HG03108 (cell line): ENCODE measurements around the gene DIP2B.

Experiments
- ATAC-seq: cut with Tn5 transposase; IDR thresholded peaks from one replicate; pipeline ENCODE4 v1.9.1; 2021; ENCODE audit warnings: moderate library complexity; ENCODE audit not compliant: unreplicated experiment

The DIP2B gene

GRCh38 chr12:50633955-50634354 lies 129.2 kb downstream of the DIP2B start:
- no peak for ATAC-seq

DNA sequence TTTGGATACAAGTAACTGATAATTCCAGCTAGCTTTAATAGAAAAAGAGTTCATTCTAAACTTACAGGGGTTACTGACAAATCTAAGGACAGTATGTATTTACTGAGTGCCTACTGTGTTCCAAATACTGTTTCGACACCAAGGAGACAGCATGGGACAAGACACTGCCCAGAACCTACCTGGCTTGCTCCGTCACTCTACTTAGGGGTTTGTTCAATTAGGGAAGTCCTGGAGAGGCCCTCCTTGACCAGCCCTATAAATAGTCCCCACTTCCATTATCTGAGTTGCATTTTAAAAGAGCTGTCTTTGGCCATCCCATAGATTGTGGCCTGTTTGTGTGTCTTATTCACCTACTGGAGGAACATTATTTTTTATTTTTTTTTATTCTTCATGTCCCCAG lies 129.6 kb downstream of the DIP2B start:
- ATAC-seq = no peak

- ATAC-seq = no peak
Observed at GRCh38 chr12:50635364-50635763, 130.6 kb downstream of the DIP2B start.

DNA sequence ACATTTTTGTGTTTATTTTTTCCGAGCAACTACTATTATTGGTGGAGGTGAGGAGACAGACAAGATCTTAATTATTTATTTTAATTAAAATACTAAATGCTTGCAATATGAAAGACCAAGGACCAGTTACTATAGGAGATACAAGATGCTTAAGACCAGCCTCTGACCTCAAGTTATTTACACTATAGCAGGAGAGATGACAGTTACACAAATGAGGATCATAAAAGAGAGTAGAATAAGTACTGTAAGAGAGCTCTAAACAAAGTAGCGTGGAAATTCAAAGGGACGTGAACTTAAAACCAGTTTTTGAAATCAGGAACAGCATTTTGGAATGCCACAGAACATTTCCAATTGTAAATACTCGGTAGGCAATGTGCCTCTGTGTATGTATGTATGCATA lies 131.1 kb downstream of the DIP2B start:
- ATAC-seq = no peak

- no peak for ATAC-seq
Observed at GRCh38 chr12:50636505-50636904, 131.7 kb downstream of the DIP2B start.

GRCh38 chr12:50637870-50638481 lies 133.2 kb downstream of the DIP2B start:
- no peak for ATAC-seq

DNA sequence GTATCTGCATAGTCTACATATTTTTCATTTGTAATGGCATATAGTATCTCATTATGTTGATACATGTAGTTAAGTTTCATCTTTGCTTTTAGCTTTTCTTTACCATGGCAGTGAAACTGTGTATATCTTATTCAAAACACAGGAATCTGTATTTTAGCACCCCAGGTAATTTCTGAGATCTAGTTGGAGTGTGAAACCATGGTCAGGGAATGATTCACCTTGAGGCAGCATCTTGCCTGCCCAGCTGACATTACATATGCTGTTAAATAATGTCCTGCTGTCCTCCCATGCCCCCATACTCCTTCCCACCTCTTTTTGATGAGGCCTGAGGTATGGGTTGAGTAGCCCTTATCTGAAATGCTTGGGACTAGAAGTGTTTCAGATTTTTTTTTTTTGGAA lies 133.7 kb downstream of the DIP2B start:
- ATAC-seq = no peak

- no peak for ATAC-seq
Observed at GRCh38 chr12:50639721-50640120, 134.9 kb downstream of the DIP2B start.

GRCh38 chr12:50640321-50640939 lies 135.6 kb downstream of the DIP2B start:
- no peak for ATAC-seq

DNA sequence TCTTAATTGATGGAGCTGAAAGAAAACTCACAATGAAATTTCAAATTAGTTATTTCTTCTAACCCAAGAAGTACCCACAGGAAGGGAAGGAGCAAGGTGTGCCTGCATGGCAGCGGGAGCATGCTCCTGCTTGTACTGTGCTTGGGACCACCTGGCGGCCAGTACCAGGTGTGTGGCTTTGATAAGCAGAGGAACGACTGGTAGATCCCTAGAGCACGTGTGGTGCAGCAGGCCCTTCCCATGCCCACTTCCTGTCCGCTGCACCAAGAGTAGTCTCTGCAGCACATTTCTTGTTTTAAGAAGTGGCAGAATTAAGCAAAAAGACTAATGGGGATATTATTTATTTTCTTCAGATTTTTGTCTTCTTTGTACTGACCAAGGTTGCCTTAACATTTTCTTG lies 136.8 kb downstream of the DIP2B start:
- ATAC-seq = no peak

- ATAC-seq = no peak
Observed at GRCh38 chr12:50642035-50642451, 137.3 kb downstream of the DIP2B start.

- ATAC-seq = no peak
Observed at GRCh38 chr12:50642761-50643160, 138.0 kb downstream of the DIP2B start.

GRCh38 chr12:50647031-50647430 lies 142.2 kb downstream of the DIP2B start:
- no peak for ATAC-seq

- no peak for ATAC-seq
Observed at GRCh38 chr12:50647479-50647878, 142.7 kb downstream of the DIP2B start.

DNA sequence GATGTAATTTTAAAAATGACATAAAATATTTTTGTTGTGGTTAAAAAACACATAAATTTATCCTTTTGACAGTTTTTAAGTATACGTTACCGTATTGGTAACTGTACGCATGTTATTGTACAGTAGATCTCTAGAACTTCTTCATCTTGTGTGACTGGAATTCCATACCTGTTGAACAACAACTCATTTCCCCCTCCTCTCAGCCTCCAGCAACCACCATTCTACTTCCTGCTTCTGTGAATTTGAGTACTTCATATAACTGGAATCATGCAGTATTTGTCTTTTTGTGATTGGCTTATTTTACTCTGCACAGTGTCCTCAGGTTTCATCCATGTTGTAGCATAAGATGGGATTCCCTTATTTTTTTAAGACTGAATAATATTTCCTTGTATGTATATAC lies 145.5 kb downstream of the DIP2B start:
- no peak for ATAC-seq

DNA sequence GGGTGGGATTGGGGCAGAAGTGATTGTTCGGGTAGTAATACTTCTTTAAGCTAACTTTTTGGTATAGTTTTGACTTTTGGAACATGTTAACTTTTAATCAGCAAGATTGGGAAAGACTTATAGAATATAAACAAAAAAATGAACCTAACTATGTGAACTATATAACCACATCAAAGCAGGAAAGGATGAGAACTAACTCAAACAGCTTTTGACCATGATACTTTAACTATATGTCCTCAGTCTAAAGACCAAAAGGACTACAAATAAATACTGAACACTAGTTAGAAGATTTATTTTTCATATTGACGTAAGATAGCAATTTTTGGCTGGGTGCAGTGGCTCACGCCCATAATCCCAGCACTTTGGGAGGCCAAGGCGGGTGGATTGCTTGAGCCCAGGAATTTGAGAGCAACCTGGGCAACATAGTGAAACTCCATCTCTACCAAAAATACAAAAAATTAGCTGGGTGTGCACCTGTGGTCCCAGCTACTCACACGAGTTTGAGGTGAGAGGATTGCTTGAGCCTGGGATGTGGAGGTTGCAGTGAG lies 150.7 kb downstream of the DIP2B start:
- no peak for ATAC-seq

DNA sequence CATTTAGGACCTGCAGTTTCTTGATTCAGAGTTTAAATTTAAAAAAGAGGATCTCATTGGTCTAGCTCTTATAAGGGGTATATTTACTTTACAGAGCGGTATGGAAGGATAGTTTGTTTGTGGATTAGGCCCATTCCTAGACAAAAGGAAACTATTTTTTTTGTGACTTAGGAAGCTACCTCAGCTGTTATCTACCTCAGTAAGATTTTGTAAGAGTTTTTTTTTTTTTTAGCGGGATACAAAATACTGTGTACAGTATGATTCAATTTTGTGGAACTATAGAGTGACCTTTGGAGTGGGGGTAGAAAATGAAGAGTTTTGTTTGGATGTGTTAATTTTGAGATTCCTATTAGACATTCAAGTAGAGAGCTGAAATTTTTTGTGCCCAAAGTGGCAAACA lies 154.5 kb downstream of the DIP2B start:
- ATAC-seq = no peak

DNA sequence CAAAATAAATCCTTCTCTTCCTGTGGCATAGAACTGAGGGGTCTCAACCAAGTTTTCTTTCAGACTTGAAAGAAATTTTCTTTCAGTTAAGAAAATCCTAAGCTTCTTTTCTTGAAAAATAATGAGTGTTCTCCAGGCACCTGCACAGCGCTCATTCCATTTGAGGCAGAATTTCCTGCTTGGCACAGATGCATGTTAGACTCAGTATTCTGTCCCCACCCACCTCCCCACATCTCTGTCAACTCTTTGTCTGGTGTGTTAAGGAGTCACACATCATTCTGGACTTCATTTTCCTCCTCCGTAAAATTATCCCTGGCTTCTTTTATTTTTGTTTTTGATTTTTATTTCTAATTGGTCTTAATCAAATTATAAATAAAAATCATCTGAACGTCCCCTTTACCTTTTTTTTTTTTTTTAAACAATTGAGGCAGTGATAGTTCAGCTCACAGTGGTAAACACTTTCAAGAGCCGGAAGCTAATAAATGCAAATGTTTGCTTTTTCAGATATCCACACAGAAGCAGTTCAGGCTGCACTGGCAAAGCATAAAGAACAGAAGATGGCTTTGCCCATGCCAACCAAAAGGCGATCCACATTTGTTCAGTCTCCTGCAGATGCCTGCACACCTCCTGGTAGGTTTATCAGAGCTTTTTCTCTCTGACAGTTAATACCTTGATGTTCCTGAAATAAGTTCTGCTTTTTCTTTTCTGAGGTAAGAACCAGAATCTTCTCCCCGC lies 155.1 kb downstream of the DIP2B start:
- no peak for ATAC-seq

DNA sequence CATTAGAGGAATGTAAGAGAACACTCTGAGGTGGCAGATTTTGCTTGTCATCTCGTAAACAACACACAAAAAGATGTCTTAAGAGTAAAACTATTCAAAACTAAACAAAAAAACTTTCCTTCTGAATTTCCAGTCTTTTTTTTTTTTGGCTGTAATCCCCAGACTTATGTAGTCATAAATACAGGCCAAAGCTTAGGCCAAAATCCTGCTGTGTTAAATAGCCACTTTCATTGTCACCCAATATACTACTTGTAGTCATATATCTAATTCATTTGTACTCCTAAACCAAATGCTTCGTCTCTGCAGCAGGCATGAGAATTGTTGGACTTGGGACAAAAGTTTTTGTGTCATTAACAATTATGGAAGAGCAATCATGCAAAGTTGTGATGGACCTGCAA lies 155.6 kb downstream of the DIP2B start:
- ATAC-seq = no peak

DNA sequence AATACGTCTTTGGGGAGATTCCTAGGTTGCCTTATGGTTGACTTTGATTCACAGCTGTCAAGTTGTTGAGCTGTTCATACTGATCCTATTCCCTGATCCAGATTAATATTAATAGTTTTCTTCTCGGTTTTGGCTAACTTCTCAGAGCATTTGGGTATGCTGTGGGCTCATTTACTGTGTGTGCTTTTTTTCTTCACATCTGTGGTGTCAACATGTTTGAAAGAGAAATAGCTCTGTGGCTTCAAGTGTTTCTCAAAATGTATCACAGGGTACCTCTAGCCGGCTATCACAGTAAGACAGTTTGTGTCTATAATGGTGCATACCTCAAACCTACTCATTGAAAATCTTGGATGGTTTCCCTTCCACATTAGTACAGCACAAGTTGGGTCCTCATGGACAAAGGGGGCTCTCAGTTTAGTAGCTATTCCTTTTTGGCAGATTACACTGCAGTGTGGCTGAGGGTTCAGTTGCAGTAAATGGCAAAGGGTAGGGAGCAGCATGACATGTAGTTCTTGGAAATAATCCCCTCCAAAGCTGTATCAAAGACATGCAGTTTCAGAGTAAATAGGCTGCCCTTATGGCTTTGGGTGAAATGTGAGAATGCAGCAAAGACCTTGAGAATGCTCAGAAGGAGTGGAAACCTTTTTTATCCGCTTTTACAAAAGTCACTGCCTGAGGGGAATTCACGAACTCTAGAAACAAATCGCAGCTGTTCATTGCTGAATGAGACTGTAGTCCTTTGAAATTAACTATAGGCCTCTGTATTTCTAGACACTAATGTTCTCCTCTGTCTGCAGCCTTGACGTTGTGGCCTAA lies 156.7 kb downstream of the DIP2B start:
- ATAC-seq = peak; percentile 45

DNA sequence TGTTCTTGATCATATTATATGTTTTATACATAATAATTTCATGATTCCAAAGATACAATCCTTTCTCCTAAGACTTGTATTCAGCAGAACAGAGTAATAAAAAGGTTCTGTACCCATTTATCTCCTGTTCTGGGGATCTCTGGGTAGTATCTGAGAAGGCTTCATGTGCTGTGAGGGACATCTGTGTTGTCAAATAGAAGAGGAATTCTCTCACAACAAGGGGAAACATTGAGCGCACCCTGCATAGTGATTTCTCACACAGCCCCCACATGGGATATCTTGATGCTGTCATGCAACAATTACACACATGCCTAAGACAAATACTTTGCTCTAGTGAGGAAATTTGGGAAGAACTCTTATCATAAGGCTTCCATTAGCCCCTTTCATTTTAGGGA lies 157.3 kb downstream of the DIP2B start:
- ATAC-seq = no peak
